ENCODE measurements around the gene KRT83. TPM values are rescaled to one million over a fixed set of nuclear protein-coding genes. Genes with fewer than 3 reads are reported as not detected.
A peak's percentile ranks its signal among the peaks of the same experiment; 100 is the strongest.

The KRT83 gene
- total RNA-seq, 1 donor, result not detected

GRCh38 chr12:52364061-52364460 is 42.9 kb upstream of the KRT83 start:
- H4K20me1 ChIP-seq (ENCODE audit: insufficient read depth, low read length), result no peaks in the 10 kb centered on the region
- no peak overlapping the region for H3K27ac ChIP-seq (ENCODE audit: low read depth, low read length)
- no peak overlapping the region for H3K4me3 ChIP-seq (ENCODE audit: insufficient read depth, low read length)
- no peaks in the 10 kb centered on the region for H3K36me3 ChIP-seq (ENCODE audit: insufficient read depth, low read length)
- DNase-seq (ENCODE audit: insufficient read length, low spot score, missing footprints), result peak; percentile 56
- no peak overlapping the region for H3K4me2 ChIP-seq (ENCODE audit: insufficient read depth, low read length)
- H3K27me3 ChIP-seq (ENCODE audit: insufficient read depth, low read length), result peaks cover 26% of the 10 kb centered on the region
- H3K9me3 ChIP-seq (ENCODE audit: low read depth, low read length), result no peaks in the 10 kb centered on the region
- H2AFZ ChIP-seq (ENCODE audit: low read length), result no peak overlapping the region
- H3K79me2 ChIP-seq (ENCODE audit: insufficient read depth, low read length), result no peaks in the 10 kb centered on the region
- H3K4me1 ChIP-seq (ENCODE audit: insufficient read depth, low read length), result no peaks in the 10 kb centered on the region
- TF ChIP-seq CTCF (IDR thresholded peaks at IDR 0.05; ENCODE audit: extremely low read depth, low read depth, low read length), result no peak

- no peaks in the 10 kb centered on the region for H3K4me1 ChIP-seq (ENCODE audit: insufficient read depth, low read length)
- H3K36me3 ChIP-seq (ENCODE audit: insufficient read depth, low read length), result no peaks in the 10 kb centered on the region
- no peaks in the 10 kb centered on the region for H3K9me3 ChIP-seq (ENCODE audit: low read depth, low read length)
- TF ChIP-seq CTCF (IDR thresholded peaks at IDR 0.05; ENCODE audit: extremely low read depth, low read depth, low read length), result no peak
- no peak overlapping the region for H3K4me3 ChIP-seq (ENCODE audit: insufficient read depth, low read length)
- no peaks in the 10 kb centered on the region for H4K20me1 ChIP-seq (ENCODE audit: insufficient read depth, low read length)
- peaks cover 23% of the 10 kb centered on the region for H3K27me3 ChIP-seq (ENCODE audit: insufficient read depth, low read length)
- no peaks in the 10 kb centered on the region for H3K79me2 ChIP-seq (ENCODE audit: insufficient read depth, low read length)
- no peak overlapping the region for H2AFZ ChIP-seq (ENCODE audit: low read length)
- H3K4me2 ChIP-seq (ENCODE audit: insufficient read depth, low read length), result no peak overlapping the region
- DNase-seq (ENCODE audit: insufficient read length, low spot score, missing footprints), result peak; percentile 43
- no peak overlapping the region for H3K27ac ChIP-seq (ENCODE audit: low read depth, low read length)
Observed at GRCh38 chr12:52363111-52363679, 42.0 kb upstream of the KRT83 start.

GRCh38 chr12:52362118-52362726 is 41.0 kb upstream of the KRT83 start:
- no peaks in the 10 kb centered on the region for H3K9me3 ChIP-seq (ENCODE audit: low read depth, low read length)
- H4K20me1 ChIP-seq (ENCODE audit: insufficient read depth, low read length), result no peaks in the 10 kb centered on the region
- H3K36me3 ChIP-seq (ENCODE audit: insufficient read depth, low read length), result no peaks in the 10 kb centered on the region
- H3K79me2 ChIP-seq (ENCODE audit: insufficient read depth, low read length), result no peaks in the 10 kb centered on the region
- H3K4me2 ChIP-seq (ENCODE audit: insufficient read depth, low read length), result no peak overlapping the region
- DNase-seq (ENCODE audit: insufficient read length, low spot score, missing footprints), result peak; percentile 56
- TF ChIP-seq CTCF (IDR thresholded peaks at IDR 0.05; ENCODE audit: extremely low read depth, low read depth, low read length), result peak; percentile 22
- H2AFZ ChIP-seq (ENCODE audit: low read length), result no peak overlapping the region
- no peaks in the 10 kb centered on the region for H3K4me1 ChIP-seq (ENCODE audit: insufficient read depth, low read length)
- H3K27me3 ChIP-seq (ENCODE audit: insufficient read depth, low read length), result peaks cover 16% of the 10 kb centered on the region
- H3K27ac ChIP-seq (ENCODE audit: low read depth, low read length), result no peak overlapping the region
- no peak overlapping the region for H3K4me3 ChIP-seq (ENCODE audit: insufficient read depth, low read length)

- no peaks in the 10 kb centered on the region for H3K36me3 ChIP-seq (ENCODE audit: insufficient read depth, low read length)
- no peaks in the 10 kb centered on the region for H3K79me2 ChIP-seq (ENCODE audit: insufficient read depth, low read length)
- H3K27ac ChIP-seq (ENCODE audit: low read depth, low read length), result no peak overlapping the region
- H4K20me1 ChIP-seq (ENCODE audit: insufficient read depth, low read length), result no peaks in the 10 kb centered on the region
- DNase-seq (ENCODE audit: insufficient read length, low spot score, missing footprints), result peak; percentile 62
- H3K4me2 ChIP-seq (ENCODE audit: insufficient read depth, low read length), result no peak overlapping the region
- no peaks in the 10 kb centered on the region for H3K9me3 ChIP-seq (ENCODE audit: low read depth, low read length)
- H2AFZ ChIP-seq (ENCODE audit: low read length), result no peak overlapping the region
- H3K4me3 ChIP-seq (ENCODE audit: insufficient read depth, low read length), result no peak overlapping the region
- no peaks in the 10 kb centered on the region for H3K4me1 ChIP-seq (ENCODE audit: insufficient read depth, low read length)
- peaks cover 16% of the 10 kb centered on the region for H3K27me3 ChIP-seq (ENCODE audit: insufficient read depth, low read length)
- TF ChIP-seq CTCF (IDR thresholded peaks at IDR 0.05; ENCODE audit: extremely low read depth, low read depth, low read length), result no peak
Observed at GRCh38 chr12:52361553-52361952, 40.4 kb upstream of the KRT83 start.
